GM18858 (cell line): ENCODE measurements around the gene HIPK2.

ENCODE experiments used
- ATAC-seq: cut with Tn5 transposase; IDR thresholded peaks from one replicate; pipeline ENCODE4 v1.9.1; 2021; ENCODE audit not compliant: unreplicated experiment

HIPK2 gene

GRCh38 chr7:139777948-139778841, at the start of gene HIPK2:
TSS of gene HIPK2 (minus strand) at chr7:139777998. CDS start at chr7:139777623, 375 bp downstream.
- peak; percentile 39 for ATAC-seq

- ATAC-seq: no peak
Measured at GRCh38 chr7:139827042-139827441, 49.2 kb upstream of the HIPK2 start.

GRCh38 chr7:139825666-139826290, 48.0 kb upstream of the HIPK2 start:
- no peak for ATAC-seq

- no peak for ATAC-seq
Measured at GRCh38 chr7:139823959-139824521, 46.2 kb upstream of the HIPK2 start.

- ATAC-seq: no peak
Measured at GRCh38 chr7:139822855-139823254, 45.1 kb upstream of the HIPK2 start.

- ATAC-seq: no peak
Measured at GRCh38 chr7:139821349-139822105, 43.7 kb upstream of the HIPK2 start.

GRCh38 chr7:139820089-139820488, 42.3 kb upstream of the HIPK2 start:
- ATAC-seq: no peak

GRCh38 chr7:139817249-139817648, 39.5 kb upstream of the HIPK2 start:
- no peak for ATAC-seq

GRCh38 chr7:139813689-139814088, 35.9 kb upstream of the HIPK2 start:
- ATAC-seq: no peak

GRCh38 chr7:139813151-139813550, 35.4 kb upstream of the HIPK2 start:
- ATAC-seq: no peak

- ATAC-seq: no peak
Measured at GRCh38 chr7:139811066-139811465, 33.3 kb upstream of the HIPK2 start.

GRCh38 chr7:139808846-139809442, 31.1 kb upstream of the HIPK2 start:
- no peak for ATAC-seq

- no peak for ATAC-seq
Measured at GRCh38 chr7:139808427-139808826, 30.6 kb upstream of the HIPK2 start.

- ATAC-seq: no peak
Measured at GRCh38 chr7:139807009-139807408, 29.2 kb upstream of the HIPK2 start.

- ATAC-seq: no peak
Measured at GRCh38 chr7:139804571-139804970, 26.8 kb upstream of the HIPK2 start.

GRCh38 chr7:139799586-139799985, 21.8 kb upstream of the HIPK2 start:
- no peak for ATAC-seq

GRCh38 chr7:139798892-139799291, 21.1 kb upstream of the HIPK2 start:
- no peak for ATAC-seq

GRCh38 chr7:139798221-139798620, 20.4 kb upstream of the HIPK2 start:
- ATAC-seq: peak; percentile 88

- ATAC-seq: no peak
Measured at GRCh38 chr7:139797607-139798006, 19.8 kb upstream of the HIPK2 start.

GRCh38 chr7:139791316-139791715, 13.5 kb upstream of the HIPK2 start:
- ATAC-seq: no peak

GRCh38 chr7:139784648-139785047, 6.8 kb upstream of the HIPK2 start:
- no peak for ATAC-seq
